ENCODE data around the gene HOXB3. TPM values are rescaled to one million over a fixed set of nuclear protein-coding genes. Genes with fewer than 3 reads are reported as not detected.

Gene HOXB3
- total RNA-seq, 1 experiment from 2014 or later = 151 TPM

DNA sequence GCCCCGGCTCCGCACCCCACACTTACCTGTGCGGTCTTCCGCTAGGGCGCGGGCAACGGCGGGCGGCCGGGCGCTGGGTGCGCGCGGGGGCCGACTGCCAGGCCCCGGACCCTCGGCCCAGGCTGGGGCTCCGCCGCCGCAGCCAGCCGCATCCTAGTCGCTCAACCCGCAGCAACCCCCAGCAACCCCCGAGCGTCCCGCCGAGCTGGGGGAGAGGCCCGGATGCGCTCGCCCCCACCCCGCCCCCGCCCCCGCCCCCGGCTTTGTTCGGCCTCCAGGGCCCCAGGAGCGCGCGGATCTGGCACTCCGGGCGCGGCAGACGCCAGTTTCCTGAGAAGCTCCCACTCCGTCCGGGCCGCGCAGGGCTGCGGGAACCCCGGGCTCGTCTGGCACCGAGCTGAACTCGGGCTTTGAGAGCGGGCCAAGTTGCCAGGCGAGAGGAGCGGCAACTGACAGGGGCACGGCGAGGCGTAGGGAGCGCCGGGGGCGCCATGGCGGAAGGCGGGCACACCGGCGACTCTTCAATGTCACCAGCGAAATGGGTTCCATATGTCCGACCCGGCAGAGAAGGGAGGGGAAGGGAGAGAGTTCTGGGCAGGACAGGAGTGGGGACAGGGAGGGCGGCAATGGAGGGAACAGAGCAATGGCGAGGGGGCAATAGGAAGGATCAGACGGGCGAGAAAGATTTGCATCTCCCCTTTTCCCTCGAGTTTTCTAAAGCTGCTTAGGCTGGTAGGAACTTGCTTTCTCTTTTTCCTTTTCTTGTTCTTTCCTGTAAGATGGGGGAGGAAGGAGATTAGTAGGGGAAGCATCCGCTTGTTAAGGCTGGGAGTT, 25.6 kb downstream of the HOXB3 start:
- no peak for DNase-seq
- no peak overlapping the region for H3K27ac Mint-ChIP-seq (ENCODE audit: unreplicated experiment)
- intact Hi-C loops (cut with micrococcal nuclease; ENCODE audit: unreplicated experiment) = no loop called here
- peaks cover 61% of the 10 kb centered on the region for H3K36me3 Mint-ChIP-seq (ENCODE audit: insufficient read depth, unreplicated experiment)
- no peak for TF ChIP-seq CTCF (IDR thresholded peaks at IDR 0.05; ENCODE audit: unreplicated experiment)
- no TSS peak for BruUV-seq (replicated peaks)
- no peak overlapping the region for H3K4me3 Mint-ChIP-seq (ENCODE audit: low read depth, unreplicated experiment)
- CTCF ChIA-PET = interaction anchor here (0.5 to 1.1 kb wide), 3 partner anchors 22 to 319 kb away, joined by 3 to 4 read pairs (median 3); no protein-coding TSS in a partner anchor
- no peaks in the 10 kb centered on the region for H3K9me3 Mint-ChIP-seq (ENCODE audit: low read depth, unreplicated experiment)
- H3K27me3 Mint-ChIP-seq (ENCODE audit: unreplicated experiment) = no peaks in the 10 kb centered on the region
- H3K4me1 Mint-ChIP-seq (ENCODE audit: low read depth, unreplicated experiment) = peaks cover 43% of the 10 kb centered on the region

DNA sequence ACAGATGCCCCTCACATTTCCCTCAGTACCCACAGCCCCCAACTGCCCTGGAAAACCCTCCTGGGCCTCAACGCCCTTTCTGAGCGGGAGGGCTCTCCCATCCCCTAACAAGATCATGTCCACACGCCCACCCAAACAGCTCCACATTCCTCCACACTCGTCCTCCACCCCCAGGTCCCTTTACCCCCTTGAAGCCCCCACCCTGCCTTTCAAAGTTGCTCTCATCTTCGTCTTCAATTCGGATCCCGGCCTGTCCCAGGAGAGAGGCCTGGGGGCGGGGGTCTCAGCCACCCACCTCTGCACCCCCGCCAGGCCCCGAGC, 26.2 kb downstream of the HOXB3 start:
- no peak overlapping the region for H3K4me3 Mint-ChIP-seq (ENCODE audit: low read depth, unreplicated experiment)
- TF ChIP-seq CTCF (IDR thresholded peaks at IDR 0.05; ENCODE audit: unreplicated experiment) = no peak
- H3K9me3 Mint-ChIP-seq (ENCODE audit: low read depth, unreplicated experiment) = no peaks in the 10 kb centered on the region
- H3K36me3 Mint-ChIP-seq (ENCODE audit: insufficient read depth, unreplicated experiment) = peaks cover 61% of the 10 kb centered on the region
- intact Hi-C loops (cut with micrococcal nuclease; ENCODE audit: unreplicated experiment) = no loop called here
- H3K27me3 Mint-ChIP-seq (ENCODE audit: unreplicated experiment) = no peaks in the 10 kb centered on the region
- no peak for DNase-seq
- H3K27ac Mint-ChIP-seq (ENCODE audit: unreplicated experiment) = no peak overlapping the region
- H3K4me1 Mint-ChIP-seq (ENCODE audit: low read depth, unreplicated experiment) = peaks cover 49% of the 10 kb centered on the region
- no TSS peak for BruUV-seq (replicated peaks)
- CTCF ChIA-PET = interaction anchor here (0.9 to 2.3 kb wide), 3 partner anchors 22 to 256 kb away, joined by 4 to 5 read pairs (median 5); no protein-coding TSS in a partner anchor

DNA sequence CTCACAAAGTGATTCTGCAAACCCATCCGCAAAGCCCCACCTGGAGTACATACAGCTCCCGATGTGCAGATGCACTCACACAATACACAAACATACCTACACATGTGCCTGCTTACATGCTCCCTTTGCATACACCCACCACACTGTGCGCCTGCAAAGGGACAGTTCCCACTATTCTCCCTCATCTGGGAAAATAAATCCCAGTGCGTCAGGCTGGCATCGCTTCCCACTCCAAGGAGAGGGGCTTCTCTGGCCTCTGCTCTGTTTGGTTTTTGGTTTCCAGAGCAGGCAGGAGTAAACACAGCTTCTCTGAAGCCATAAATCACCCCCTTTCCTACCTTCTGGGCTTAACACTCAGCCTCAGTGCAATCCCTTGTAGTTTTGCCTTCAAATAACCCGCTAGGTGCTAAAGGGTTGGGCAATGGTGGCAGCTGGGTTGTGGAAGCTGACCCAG, 26.6 kb downstream of the HOXB3 start:
- H3K4me1 Mint-ChIP-seq (ENCODE audit: low read depth, unreplicated experiment) = peaks cover 53% of the 10 kb centered on the region
- no peak for DNase-seq
- TF ChIP-seq CTCF (IDR thresholded peaks at IDR 0.05; ENCODE audit: unreplicated experiment) = no peak
- H3K4me3 Mint-ChIP-seq (ENCODE audit: low read depth, unreplicated experiment) = no peak overlapping the region
- H3K27me3 Mint-ChIP-seq (ENCODE audit: unreplicated experiment) = no peaks in the 10 kb centered on the region
- no TSS peak for BruUV-seq (replicated peaks)
- H3K36me3 Mint-ChIP-seq (ENCODE audit: insufficient read depth, unreplicated experiment) = peaks cover 61% of the 10 kb centered on the region
- intact Hi-C loops (cut with micrococcal nuclease; ENCODE audit: unreplicated experiment) = no loop called here
- no peak overlapping the region for H3K27ac Mint-ChIP-seq (ENCODE audit: unreplicated experiment)
- CTCF ChIA-PET = interaction anchor here (0.6 to 2.3 kb wide), 4 partner anchors 19 to 352 kb away, joined by 5 to 7 read pairs (median 5); no protein-coding TSS in a partner anchor
- no peaks in the 10 kb centered on the region for H3K9me3 Mint-ChIP-seq (ENCODE audit: low read depth, unreplicated experiment)

- intact Hi-C loops (cut with micrococcal nuclease; ENCODE audit: unreplicated experiment) = no loop called here
- no peak for TF ChIP-seq CTCF (IDR thresholded peaks at IDR 0.05; ENCODE audit: unreplicated experiment)
These were observed 27.1 kb downstream of the HOXB3 start for GRCh38 chr17:48562934-48563333.

More at GRCh38 chr17:48562934-48563333, 27.1 kb downstream of the HOXB3 start:
- Mint-ChIP-seq H3K4me1 (ENCODE audit: low read depth, unreplicated experiment) (peaks cover 58% of the 10 kb centered on the region), H3K36me3 (ENCODE audit: insufficient read depth, unreplicated experiment) (peaks cover 63% of the 10 kb centered on the region), H3K9me3 (ENCODE audit: low read depth, unreplicated experiment) (no peaks in the 10 kb centered on the region), H3K4me3 (ENCODE audit: low read depth, unreplicated experiment) (no peak overlapping the region), H3K27me3 (ENCODE audit: unreplicated experiment) (no peaks in the 10 kb centered on the region), H3K27ac (ENCODE audit: unreplicated experiment) (no peak overlapping the region)
- DNase-seq = no peak
- CTCF ChIA-PET = interaction anchor here (0.6 to 2.3 kb wide), 10 partner anchors 16 to 352 kb away, joined by 3 to 7 read pairs (median 4); no protein-coding TSS in a partner anchor
- BruUV-seq (replicated peaks) = no TSS peak

Measured in Calu3 (cell line).